Measurements from ENCODE around the gene RRP9.

DNA sequence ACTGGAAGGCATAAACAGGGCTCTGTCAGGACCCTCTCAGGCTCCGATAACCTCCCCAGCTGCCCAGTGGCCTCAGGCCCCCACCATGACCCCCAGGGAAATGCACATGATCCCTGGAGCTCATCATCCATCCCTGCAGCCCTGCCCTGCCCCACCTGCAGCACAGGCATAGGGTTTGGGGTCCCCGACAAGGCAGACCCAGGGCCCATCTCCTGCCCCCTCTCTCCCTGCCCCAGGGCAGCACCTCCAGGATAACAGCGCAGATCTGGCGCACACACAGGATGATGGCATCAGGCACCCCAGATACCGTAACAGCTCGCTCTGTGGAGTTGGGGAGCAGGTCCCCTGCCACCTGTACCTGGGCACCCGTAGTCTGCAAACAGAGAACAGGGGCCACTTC, 17.9 kb upstream of the RRP9 start:
- TF ChIP-seq ZNF274 (IDR thresholded peaks at IDR 0.05; ENCODE audit: low read depth, low read length) (no peak), YY1 (IDR thresholded peaks at IDR 0.05; ENCODE audit: insufficient read depth, insufficient read length) (no peak)

All from NT2/D1 (cell line).